GM12864 (cell line): Measurements from ENCODE around the gene NPY5R.

Experiments used
- DNase-seq: peaks from one replicate; pipeline ENCODE4 v3.0.0-alpha.2; 2011; ENCODE audit warnings: low read depth
- H3K4me3 ChIP-seq: 2 replicates; pipeline ENCODE4 v1.5.1; 2011; ENCODE audit warnings: mild to moderate bottlenecking, low read depth, low read length, control low read depth
- CTCF ChIP-seq: IDR thresholded peaks from 2 replicates; pipeline ENCODE4 v1.5.1; 2011; ENCODE audit warnings: low read depth, mild to moderate bottlenecking, moderate library complexity, low read length, control low read depth, inconsistent platforms; ENCODE audit errors: missing control alignments

The NPY5R gene

GRCh38 chr4:163384926-163385325 lies 41.2 kb downstream of the NPY5R start:
- no peak for DNase-seq
- no peak for TF ChIP-seq CTCF
- no peak overlapping the region for H3K4me3 ChIP-seq

GRCh38 chr4:163385466-163385865 lies 41.8 kb downstream of the NPY5R start:
- H3K4me3 ChIP-seq: no peak overlapping the region
- DNase-seq: no peak
- no peak for TF ChIP-seq CTCF

- H3K4me3 ChIP-seq: no peak overlapping the region
- DNase-seq: no peak
- no peak for TF ChIP-seq CTCF
Measured at GRCh38 chr4:163391756-163392155, 48.1 kb downstream of the NPY5R start.

GRCh38 chr4:163392328-163392727 lies 48.6 kb downstream of the NPY5R start:
- TF ChIP-seq CTCF: no peak
- H3K4me3 ChIP-seq: no peak overlapping the region
- DNase-seq: no peak

GRCh38 chr4:163393471-163393870 lies 49.8 kb downstream of the NPY5R start:
- TF ChIP-seq CTCF: no peak
- H3K4me3 ChIP-seq: no peak overlapping the region

GRCh38 chr4:163395055-163395454 lies 51.4 kb downstream of the NPY5R start:
- DNase-seq: no peak
- no peak overlapping the region for H3K4me3 ChIP-seq
- TF ChIP-seq CTCF: no peak

More at GRCh38 chr4:163393471-163393870, 49.8 kb downstream of the NPY5R start:
- no peak for DNase-seq

- no peak for DNase-seq
- H3K4me3 ChIP-seq: no peak overlapping the region
- TF ChIP-seq CTCF: no peak
Measured at GRCh38 chr4:163395758-163396157, 52.1 kb downstream of the NPY5R start.
